GM21786 (cell line): ENCODE measurements around the gene MOG.

Experiments used
- ATAC-seq: cut with Tn5 transposase; IDR thresholded peaks from one replicate; pipeline ENCODE4 v1.9.1; 2021; ENCODE audit not compliant: unreplicated experiment

MOG gene

DNA sequence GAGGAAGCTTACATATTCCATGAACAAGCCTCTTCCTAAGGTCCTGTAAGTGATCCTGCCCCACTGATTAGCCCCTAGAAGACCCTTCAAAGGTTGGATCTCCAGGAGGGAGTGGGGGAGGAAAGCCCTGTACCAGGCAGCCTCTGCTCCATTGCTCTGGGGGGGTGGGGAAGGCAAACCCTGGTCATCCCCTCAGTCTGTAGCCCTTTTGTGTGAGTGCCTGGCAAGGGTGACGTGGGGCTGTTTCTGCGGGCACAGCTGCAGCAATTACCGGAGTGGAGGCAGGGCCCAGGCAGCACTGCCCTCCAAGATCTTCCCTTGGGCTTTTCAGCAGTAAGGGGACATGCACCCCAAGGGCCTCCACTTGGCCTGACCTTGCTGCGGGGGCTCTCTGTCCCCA, at the start of gene MOG:
MOG (plus strand) TSS at position 295 of the 400 bp plus-strand sequence. CDS start 118 bp downstream, outside the sequence.
- no peak for ATAC-seq

GRCh38 chr6:29608131-29608530, 48.8 kb upstream of the MOG start:
- no peak for ATAC-seq

DNA sequence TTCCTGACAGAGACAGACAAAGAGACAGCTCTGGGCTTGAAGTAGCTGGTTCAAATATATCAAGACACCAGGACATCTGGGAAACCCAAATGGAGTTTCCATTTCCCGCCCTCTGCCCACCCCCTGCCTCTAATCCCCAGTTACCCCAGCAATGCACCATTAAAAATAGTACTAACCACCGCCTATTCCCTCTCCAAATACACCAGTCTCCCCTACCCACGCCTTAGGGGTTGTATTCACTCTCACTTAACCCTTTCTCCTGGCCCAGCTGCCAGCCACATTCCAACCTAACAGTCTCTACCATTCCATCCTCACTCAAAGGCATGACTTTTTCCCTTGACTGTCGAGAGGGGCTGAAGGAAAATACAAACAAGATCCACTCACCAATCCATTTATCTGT, 46.4 kb upstream of the MOG start:
- ATAC-seq, result no peak

GRCh38 chr6:29611426-29611825, 45.5 kb upstream of the MOG start:
- no peak for ATAC-seq

DNA sequence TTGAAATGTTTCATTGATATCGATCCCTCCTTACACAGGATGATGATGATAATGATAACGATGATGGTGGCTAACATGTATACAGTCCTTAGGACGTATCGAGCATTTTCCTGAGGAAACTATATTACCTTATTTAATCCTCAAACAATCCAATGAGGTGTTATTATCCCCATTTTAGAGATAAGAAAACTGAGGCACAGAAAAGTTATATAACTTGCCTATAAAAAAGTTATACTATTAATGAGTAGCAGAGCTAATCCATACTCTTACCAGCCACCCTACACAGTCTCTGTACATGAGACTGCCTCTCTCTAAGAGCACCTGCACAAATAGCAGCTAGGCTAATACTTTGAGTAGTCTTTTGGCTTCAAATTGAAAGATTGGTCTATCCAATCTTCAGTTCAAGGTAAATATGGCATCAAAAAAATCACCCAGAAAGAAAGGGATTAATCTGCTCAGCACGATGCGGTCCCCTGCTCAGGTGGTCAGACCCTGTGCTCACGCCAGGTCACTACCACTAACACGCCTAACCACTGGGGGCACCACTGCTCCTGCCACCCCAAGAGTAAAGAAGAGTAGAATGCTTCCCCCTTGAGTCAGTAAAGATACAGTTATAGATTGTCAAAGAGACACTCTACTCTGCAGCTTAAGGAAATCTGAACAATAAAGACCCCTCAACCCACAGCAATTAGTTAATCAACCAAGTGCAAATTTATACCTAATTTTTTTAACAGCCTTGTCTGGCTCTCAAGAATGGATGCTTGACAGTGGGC, 38.9 kb upstream of the MOG start:
- ATAC-seq, result no peak

- ATAC-seq, result no peak
Measured at GRCh38 chr6:29619578-29620160, 37.2 kb upstream of the MOG start.

- ATAC-seq, result no peak
Measured at GRCh38 chr6:29620630-29621029, 36.3 kb upstream of the MOG start.

- no peak for ATAC-seq
Measured at GRCh38 chr6:29624520-29624961, 32.4 kb upstream of the MOG start.

- no peak for ATAC-seq
Measured at GRCh38 chr6:29625337-29625930, 31.5 kb upstream of the MOG start.

- ATAC-seq, result no peak
Measured at GRCh38 chr6:29626948-29627754, 29.7 kb upstream of the MOG start.

DNA sequence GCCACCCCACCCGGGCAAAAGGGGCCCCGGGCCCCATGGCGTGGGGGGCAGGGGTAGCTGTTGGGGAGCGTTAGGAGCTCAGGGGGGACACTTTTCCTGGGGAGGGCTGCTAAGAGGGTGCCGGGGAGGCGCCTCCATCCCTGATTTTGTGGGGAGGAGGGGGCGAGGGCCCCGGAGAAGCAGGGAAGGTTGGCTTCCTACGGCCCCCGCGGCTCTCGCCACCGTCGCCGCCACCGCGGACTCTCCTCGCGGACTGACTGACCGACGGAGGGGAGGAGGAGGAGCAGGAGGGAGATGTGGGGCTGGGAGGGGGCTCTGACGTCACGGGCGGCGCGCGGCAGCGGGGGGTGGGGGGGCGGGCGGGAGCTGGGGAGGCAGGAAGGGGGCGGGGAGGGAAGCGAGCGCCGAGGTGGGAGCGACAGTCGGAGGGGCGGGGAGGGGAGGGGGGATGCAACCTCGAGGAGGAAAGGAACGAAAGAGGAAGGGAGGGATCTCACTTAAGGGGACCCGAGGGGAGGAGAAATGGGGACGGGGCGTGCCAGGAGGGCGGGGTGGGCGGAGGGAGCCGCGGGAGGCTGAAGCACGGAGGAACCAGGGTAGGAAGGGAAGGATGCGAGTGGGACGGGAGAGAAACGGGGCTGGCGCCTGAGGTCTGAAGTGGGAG, 29.0 kb upstream of the MOG start:
- no peak for ATAC-seq

DNA sequence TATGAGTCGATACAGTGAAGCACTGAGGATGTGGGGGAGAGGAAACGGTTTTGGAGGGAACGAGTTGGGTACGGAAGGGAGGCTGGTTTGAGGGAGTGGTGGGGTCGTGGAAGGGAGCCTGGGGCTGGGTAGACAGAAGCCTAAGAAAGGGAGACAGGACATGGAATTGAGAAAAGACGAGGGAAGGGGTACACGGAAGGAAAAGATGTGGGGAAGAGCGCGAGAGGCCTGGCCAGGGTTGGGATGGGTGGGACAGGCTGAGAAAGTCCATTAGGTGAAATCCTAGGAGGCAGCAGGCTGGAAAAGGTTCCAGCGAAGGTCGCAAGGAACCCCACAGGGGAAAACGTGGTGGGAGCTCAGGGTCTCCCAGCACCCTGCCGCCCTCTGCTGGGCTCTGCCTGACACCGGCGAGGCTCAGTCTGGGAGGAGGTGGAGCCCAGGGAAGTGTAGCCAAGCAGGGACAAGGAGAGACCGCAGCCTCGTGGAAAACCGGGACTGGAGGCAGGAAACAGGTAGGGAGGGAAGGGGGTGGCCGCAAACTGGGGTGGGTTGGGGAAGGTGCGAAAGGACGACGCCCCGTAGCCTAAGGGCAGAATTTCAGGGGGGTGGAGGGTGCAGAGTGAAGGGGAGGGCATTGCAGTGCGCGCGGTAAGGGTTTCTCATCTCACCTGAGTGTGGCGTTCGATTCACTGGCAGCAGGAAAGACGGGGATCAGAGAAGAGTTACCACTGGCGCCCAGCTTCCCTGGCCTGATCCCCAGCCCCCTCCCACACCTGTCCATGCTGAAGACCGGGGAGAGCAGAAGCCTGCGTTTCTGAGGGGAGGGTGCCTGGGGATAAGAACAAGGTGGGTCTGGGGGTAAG, 28.2 kb upstream of the MOG start:
- no peak for ATAC-seq

- ATAC-seq, result no peak
Measured at GRCh38 chr6:29629571-29629970, 27.3 kb upstream of the MOG start.

- no peak for ATAC-seq
Measured at GRCh38 chr6:29630315-29630714, 26.6 kb upstream of the MOG start.

DNA sequence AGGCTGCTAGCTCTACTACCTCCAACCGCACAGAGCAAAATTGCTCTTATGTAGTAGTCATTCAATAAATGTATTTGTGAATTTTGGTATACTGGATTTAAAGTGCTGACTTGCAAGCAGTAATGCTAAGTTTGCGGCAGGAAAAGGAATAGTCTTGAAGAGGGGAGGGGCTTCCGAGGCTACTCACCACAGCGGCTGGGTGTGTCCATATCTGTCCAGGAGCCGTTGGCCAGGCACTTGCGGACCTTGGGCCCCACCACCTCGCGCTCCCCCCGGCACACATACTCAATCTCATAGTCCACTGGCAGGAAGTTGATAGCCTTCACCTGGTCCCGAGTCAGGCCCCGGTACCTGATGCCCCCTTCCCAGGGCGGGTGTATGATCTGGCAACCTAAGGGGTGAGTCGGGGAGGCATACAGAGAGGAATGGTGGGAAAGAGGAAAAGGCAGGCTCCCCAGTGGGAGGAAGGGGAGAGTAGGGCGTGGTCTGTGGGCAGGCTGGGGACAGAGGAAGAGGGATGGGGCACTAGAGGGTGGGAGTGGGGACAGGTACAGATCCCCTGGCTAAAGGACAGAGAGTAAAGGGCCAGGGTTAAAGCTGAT, 25.6 kb upstream of the MOG start:
- no peak for ATAC-seq

DNA sequence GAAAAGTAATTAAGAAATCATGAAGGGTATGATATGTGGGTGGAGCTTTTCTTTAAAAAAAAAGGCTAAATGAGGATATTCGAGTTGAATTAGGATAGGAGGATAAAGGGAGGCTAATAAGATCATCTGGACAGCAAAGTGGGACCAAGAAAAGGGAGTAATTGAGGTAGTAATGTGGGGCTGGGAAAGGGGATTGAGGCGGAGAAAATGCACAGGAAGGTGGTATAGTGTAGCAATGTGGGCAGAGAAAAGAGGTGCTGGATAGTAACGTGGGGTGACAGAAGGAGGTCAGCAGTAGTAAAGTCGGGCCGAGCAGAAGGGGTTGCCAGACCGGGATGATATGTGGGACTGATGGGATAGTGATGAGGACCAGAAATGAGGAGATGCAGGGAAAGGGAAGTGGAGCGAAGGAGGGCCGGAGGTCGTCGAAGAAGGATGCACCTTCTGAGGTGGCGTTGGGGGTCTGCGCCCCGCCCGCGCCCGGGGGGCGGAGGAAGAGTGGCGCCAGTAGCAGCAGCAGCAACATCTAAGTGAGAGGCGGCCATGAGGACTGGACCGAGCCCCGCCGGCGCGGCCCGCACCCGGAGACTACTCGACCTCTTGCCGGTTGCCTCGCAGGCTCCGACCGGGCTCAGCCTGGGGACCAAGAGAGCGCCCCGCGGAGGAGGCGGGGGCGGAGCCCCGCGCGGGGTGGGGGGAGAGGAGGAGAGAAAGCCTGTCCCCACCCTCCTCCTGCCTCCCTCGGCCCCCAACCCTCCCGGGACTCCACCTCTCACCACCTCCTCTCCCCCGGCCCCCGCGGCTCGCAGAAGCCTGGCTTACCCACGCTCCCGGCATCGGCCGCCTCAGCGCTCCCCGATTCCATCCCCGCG, 24.8 kb upstream of the MOG start:
- no peak for ATAC-seq

DNA sequence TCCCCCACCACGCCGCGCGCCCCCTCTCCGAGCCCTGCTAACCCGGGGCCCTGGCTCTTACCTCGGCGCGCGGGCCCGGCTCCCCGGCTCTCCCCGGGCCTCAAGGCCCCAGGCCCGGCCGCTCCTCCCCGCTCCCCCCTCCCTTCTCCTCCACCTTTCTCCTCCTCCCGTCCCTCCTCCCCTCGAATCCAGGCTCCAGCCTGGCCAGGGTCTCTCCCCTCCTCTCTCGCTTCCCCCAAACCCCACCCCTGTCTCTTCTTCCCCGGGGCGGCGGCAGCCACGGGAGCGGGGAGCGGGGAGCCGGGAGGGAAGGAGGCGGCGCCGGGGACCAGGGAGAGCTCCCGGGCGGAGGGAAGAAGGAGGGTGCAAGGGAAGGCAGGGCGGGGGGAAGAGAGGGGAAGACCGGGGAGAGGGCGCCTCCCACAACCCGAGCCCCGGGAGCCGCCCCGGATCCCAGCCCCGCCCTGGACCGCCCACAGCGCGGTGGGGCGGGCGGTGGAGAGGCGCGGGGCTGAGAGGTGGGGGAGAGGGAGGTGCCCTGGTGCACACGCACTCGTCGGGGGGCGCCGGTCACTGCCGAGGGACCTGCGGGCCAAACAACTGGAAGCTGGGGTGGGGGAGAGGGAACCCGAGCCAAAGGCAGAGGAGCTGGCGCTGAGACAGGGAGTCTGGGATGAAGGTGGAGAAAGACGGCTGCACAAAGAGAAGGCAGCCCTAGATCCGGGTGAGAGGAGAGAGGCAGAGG, 23.9 kb upstream of the MOG start, which contains the start of gene GABBR1:
GABBR1 (minus strand) TSS at position 395 of the 745 bp plus-strand sequence. CDS start 798 bp downstream, outside the sequence.
- peak; percentile 68 for ATAC-seq

DNA sequence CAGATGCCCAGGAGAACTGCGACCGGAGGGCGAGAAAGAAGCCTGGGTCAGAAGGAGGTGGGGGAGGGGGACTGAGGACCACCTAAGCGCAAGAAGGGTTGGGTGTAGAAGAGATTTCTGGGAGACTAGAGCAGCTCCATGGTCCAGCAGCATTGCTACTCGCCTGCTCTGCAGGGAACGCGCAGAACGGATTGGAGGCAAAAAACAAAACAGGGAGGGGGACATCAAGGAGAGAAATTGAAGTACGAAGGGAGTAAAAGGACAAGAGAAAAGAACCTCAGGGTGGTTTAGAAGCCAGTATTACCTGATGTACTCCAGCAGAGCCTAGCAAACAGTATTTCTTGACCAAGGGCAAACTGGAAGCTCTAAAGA, 23.4 kb upstream of the MOG start:
- ATAC-seq, result no peak
